HL-60/S4 treated with phorbol 12-myristate 13-acetate at 8.2 ng/mL for 4 days and 3 days (cell line): ENCODE results near the gene CPLANE2.
"Not testable (repeated sequence)": the region's sequence is repeated elsewhere in the genome, so short reads cannot be mapped to it uniquely, and the experiment has no call there.

Source experiments
- in situ Hi-C: fragments of 300-500 bp; cut with MboI; formaldehyde crosslinking; loops from 2 replicates; pipeline ENCODE4 v1.15.0; 2022; ENCODE audit warnings: low sequenced_read_pairs

The CPLANE2 gene

GRCh38 chr1:16231331-16232315 is 5.4 kb downstream of the CPLANE2 start:
- in situ Hi-C loops = no loop called here

GRCh38 chr1:16230744-16231143 is 6.2 kb downstream of the CPLANE2 start:
- in situ Hi-C loops = no loop called here

- in situ Hi-C loops = no loop called here
Observed at GRCh38 chr1:16229976-16230740, 6.8 kb downstream of the CPLANE2 start.

- in situ Hi-C loops = no loop called here
Observed at GRCh38 chr1:16226490-16227179, 10.3 kb downstream of the CPLANE2 start.

- in situ Hi-C loops = no loop called here
Observed at GRCh38 chr1:16226129-16226489, 10.9 kb downstream of the CPLANE2 start.

GRCh38 chr1:16224472-16224871 is 12.5 kb downstream of the CPLANE2 start:
- in situ Hi-C loops = no loop called here

- in situ Hi-C loops = not testable (repeated sequence)
Observed at GRCh38 chr1:16222716-16223115, 14.3 kb downstream of the CPLANE2 start.

- in situ Hi-C loops = no loop called here
Observed at GRCh38 chr1:16221499-16221898, 15.5 kb downstream of the CPLANE2 start.

- in situ Hi-C loops = no loop called here
Observed at GRCh38 chr1:16219968-16220500, 16.9 kb downstream of the CPLANE2 start.

GRCh38 chr1:16218674-16219071 is 18.3 kb downstream of the CPLANE2 start:
- in situ Hi-C loops = no loop called here

GRCh38 chr1:16218014-16218673 is 18.8 kb downstream of the CPLANE2 start:
- in situ Hi-C loops = no loop called here

GRCh38 chr1:16217061-16217785 is 19.8 kb downstream of the CPLANE2 start:
- in situ Hi-C loops = no loop called here

- in situ Hi-C loops = no loop called here
Observed at GRCh38 chr1:16215882-16216753, 20.9 kb downstream of the CPLANE2 start.

GRCh38 chr1:16215240-16215639 is 21.7 kb downstream of the CPLANE2 start:
- in situ Hi-C loops = not testable (repeated sequence)

GRCh38 chr1:16213544-16213943 is 23.4 kb downstream of the CPLANE2 start:
- in situ Hi-C loops = not testable (repeated sequence)

- in situ Hi-C loops = no loop called here
Observed at GRCh38 chr1:16213013-16213412, 24.0 kb downstream of the CPLANE2 start.

- in situ Hi-C loops = no loop called here
Observed at GRCh38 chr1:16212251-16212961, 24.6 kb downstream of the CPLANE2 start, which contains the start of gene ARHGEF19. Gene ARHGEF19, minus strand, starts transcription at chr1:16212652. Its CDS starts 3,598 bp downstream, at chr1:16209054.

- in situ Hi-C loops = no loop called here
Observed at GRCh38 chr1:16211824-16212223, 25.2 kb downstream of the CPLANE2 start.
